ENCODE data around the gene RAC2. TPM values are rescaled to one million over a fixed set of nuclear protein-coding genes. Genes with fewer than 3 reads are reported as not detected.
A peak's percentile ranks its signal among the peaks of the same experiment; 100 is the strongest.

Gene RAC2
- total RNA-seq, 1 donor from 2014 or later: 6.3 TPM

DNA sequence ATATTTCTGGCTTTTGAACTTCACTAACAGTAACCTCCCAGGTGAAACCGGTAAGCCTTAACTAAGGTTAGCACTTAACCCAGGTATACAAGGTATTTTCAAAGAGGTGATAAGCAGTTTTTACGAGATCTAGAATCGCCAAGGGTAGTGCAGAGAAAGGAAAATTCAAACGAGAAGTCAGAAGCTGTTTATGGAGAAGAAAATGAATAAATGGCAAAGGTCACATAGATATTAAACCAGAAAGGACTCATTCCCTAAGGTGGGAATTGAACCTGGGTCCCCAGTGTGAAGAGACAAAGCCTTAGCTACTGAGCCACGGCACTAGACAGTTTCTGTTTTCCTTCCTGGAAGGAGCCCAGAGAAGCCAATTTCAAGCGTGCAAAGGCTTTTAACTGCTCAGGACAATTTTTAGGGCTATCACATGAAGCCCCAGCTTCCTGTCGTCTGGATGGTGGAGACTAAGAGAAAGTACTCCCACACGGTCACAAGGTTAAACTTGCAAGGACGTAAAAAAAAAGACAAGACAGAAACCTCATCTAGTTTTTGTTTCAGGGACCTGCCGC, 50.4 kb downstream of the RAC2 start:
- no peak for DNase-seq (ENCODE audit: low read depth)
- H3K36me3 ChIP-seq (ENCODE audit: control insufficient read depth, insufficient read depth, low read length): no peaks in the 10 kb centered on the region
- H3K4me3 ChIP-seq (ENCODE audit: low read depth, low read length): no peak overlapping the region
- no peak for FAIRE-seq
- no peaks in the 10 kb centered on the region for H3K27me3 ChIP-seq (ENCODE audit: control insufficient read depth, insufficient read depth, low read length)
- no peak for TF ChIP-seq CTCF (IDR thresholded peaks at IDR 0.05; ENCODE audit: insufficient read depth, low read length, severe bottlenecking)

- H3K4me3 ChIP-seq (ENCODE audit: low read depth, low read length): no peak overlapping the region
- TF ChIP-seq CTCF (IDR thresholded peaks at IDR 0.05; ENCODE audit: insufficient read depth, low read length, severe bottlenecking): no peak
- H3K36me3 ChIP-seq (ENCODE audit: control insufficient read depth, insufficient read depth, low read length): no peaks in the 10 kb centered on the region
- no peaks in the 10 kb centered on the region for H3K27me3 ChIP-seq (ENCODE audit: control insufficient read depth, insufficient read depth, low read length)
- no peak for FAIRE-seq
- DNase-seq (ENCODE audit: low read depth): no peak
Observed at GRCh38 chr22:37192741-37193140, 51.3 kb downstream of the RAC2 start.

DNA sequence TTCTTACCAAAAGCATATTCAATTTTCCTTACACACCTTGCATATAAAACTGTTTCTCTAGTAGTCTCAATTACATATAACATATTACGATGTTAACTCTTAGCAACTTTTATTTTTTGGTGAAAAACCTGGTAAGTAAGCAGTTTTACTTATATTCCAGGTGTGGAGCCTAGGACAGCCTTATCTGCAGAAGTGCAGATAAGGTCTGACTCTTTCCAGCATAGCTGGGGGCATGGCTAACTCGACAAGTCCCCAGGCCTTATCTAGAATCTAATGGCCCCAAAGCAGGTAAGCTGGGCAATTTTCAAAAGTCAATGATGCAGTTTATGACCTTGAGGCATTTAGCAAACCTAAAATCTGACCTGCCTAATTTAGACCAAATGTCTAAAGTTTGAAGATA, 51.9 kb downstream of the RAC2 start:
- TF ChIP-seq CTCF (IDR thresholded peaks at IDR 0.05; ENCODE audit: insufficient read depth, low read length, severe bottlenecking): no peak
- FAIRE-seq (no peak), DNase-seq (ENCODE audit: low read depth) (no peak)
- H3K36me3 ChIP-seq (ENCODE audit: control insufficient read depth, insufficient read depth, low read length): no peaks in the 10 kb centered on the region
- H3K27me3 ChIP-seq (ENCODE audit: control insufficient read depth, insufficient read depth, low read length): no peaks in the 10 kb centered on the region
- H3K4me3 ChIP-seq (ENCODE audit: low read depth, low read length): no peak overlapping the region

DNA sequence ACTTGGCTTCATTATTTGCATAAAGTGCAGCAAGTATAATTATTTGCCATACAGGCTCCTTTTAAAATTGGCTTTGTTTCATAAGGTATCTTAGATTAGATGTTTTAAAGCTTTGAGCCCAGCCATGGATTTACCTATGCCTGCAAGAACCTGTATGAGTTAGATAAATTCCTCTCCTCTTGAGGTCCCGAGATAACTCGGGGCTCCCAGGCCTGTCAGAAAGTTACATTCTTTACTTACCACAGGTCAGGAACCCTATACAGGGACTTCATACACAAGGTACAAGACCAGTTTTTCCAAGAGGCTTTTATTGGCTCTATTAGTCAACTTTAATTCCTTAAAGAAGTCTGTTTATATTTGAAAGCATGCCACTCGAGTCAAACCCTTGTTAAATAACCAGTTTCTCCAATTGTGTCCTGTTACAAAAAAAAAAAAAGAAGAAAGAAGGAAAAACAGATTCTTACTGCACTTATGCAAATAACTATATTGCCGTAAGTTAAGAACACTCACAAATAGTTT, 53.7 kb downstream of the RAC2 start:
- H3K27me3 ChIP-seq (ENCODE audit: control insufficient read depth, insufficient read depth, low read length): no peaks in the 10 kb centered on the region
- TF ChIP-seq CTCF (IDR thresholded peaks at IDR 0.05; ENCODE audit: insufficient read depth, low read length, severe bottlenecking): no peak
- DNase-seq (ENCODE audit: low read depth): peak; percentile 16
- FAIRE-seq: no peak
- H3K4me3 ChIP-seq (ENCODE audit: low read depth, low read length): no peak overlapping the region
- no peaks in the 10 kb centered on the region for H3K36me3 ChIP-seq (ENCODE audit: control insufficient read depth, insufficient read depth, low read length)

GRCh38 chr22:37188901-37189466, 55.1 kb downstream of the RAC2 start:
- H3K36me3 ChIP-seq (ENCODE audit: control insufficient read depth, insufficient read depth, low read length): no peaks in the 10 kb centered on the region
- no peak for FAIRE-seq

More at GRCh38 chr22:37188901-37189466, 55.1 kb downstream of the RAC2 start:
- TF ChIP-seq CTCF (IDR thresholded peaks at IDR 0.05; ENCODE audit: insufficient read depth, low read length, severe bottlenecking): no peak
- peak; percentile 92 for DNase-seq (ENCODE audit: low read depth)
- no peaks in the 10 kb centered on the region for H3K27me3 ChIP-seq (ENCODE audit: control insufficient read depth, insufficient read depth, low read length)
- H3K4me3 ChIP-seq (ENCODE audit: low read depth, low read length): no peak overlapping the region
